ENCODE measurements around the gene RAD51. TPM values are rescaled to one million over a fixed set of nuclear protein-coding genes. Genes with fewer than 3 reads are reported as not detected.

RAD51 gene
- total RNA-seq, 1 donor from 2014 or later, result 1.1 TPM

- ATAC-seq (no peak), DNase-seq (no peak)
- no peak for TF ChIP-seq CTCF (IDR thresholded peaks at IDR 0.05)
- peaks cover 21% of the 10 kb centered on the region for H3K36me3 ChIP-seq
- peaks cover 19% of the 10 kb centered on the region for H3K4me1 ChIP-seq
- H3K27ac ChIP-seq, result peak overlapping the region; percentile 90
- H3K9me3 ChIP-seq, result no peaks in the 10 kb centered on the region
- intact Hi-C loops (cut with DNase I), result no loop called here
- no peaks in the 10 kb centered on the region for H3K27me3 ChIP-seq (ENCODE audit: low read depth)
- peak overlapping the region; percentile 95 for H3K4me3 ChIP-seq
These were observed 60.8 kb downstream of the RAD51 start for GRCh38 chr15:40755812-40756208.

- H3K9me3 ChIP-seq, result no peaks in the 10 kb centered on the region
- TF ChIP-seq CTCF (IDR thresholded peaks at IDR 0.05), result no peak
These were observed 62.0 kb downstream of the RAD51 start for GRCh38 chr15:40756938-40757337.

GRCh38 chr15:40759961-40760360, 65.0 kb downstream of the RAD51 start:
- no peaks in the 10 kb centered on the region for H3K27me3 ChIP-seq (ENCODE audit: low read depth)
- H3K4me3 ChIP-seq, result no peak overlapping the region
- no peaks in the 10 kb centered on the region for H3K9me3 ChIP-seq
- no peak for TF ChIP-seq CTCF (IDR thresholded peaks at IDR 0.05)
- H3K27ac ChIP-seq, result no peak overlapping the region
- no peaks in the 10 kb centered on the region for H3K36me3 ChIP-seq
- H3K4me1 ChIP-seq, result peaks cover 25% of the 10 kb centered on the region
- ATAC-seq (no peak), DNase-seq (no peak)
- intact Hi-C loops (cut with DNase I), result no loop called here

More at GRCh38 chr15:40756938-40757337, 62.0 kb downstream of the RAD51 start:
- intact Hi-C loops (cut with DNase I), result no loop called here
- DNase-seq (no peak), ATAC-seq (no peak)
- Histone ChIP-seq H3K4me1 (peaks cover 19% of the 10 kb centered on the region), H3K4me3 (no peak overlapping the region), H3K27ac (no peak overlapping the region), H3K27me3 (ENCODE audit: low read depth) (no peaks in the 10 kb centered on the region), H3K36me3 (peaks cover 10% of the 10 kb centered on the region)

GRCh38 chr15:40762919-40763800, 68.2 kb downstream of the RAD51 start:
- H3K27me3 ChIP-seq (ENCODE audit: low read depth), result no peaks in the 10 kb centered on the region
- intact Hi-C loops (cut with DNase I), result no loop called here
- DNase-seq, result peak; percentile 85
- no peaks in the 10 kb centered on the region for H3K9me3 ChIP-seq
- ATAC-seq, result peak; percentile 44 to 47
- H3K4me3 ChIP-seq, result peak overlapping the region; percentile 75
- H3K36me3 ChIP-seq, result peaks cover 26% of the 10 kb centered on the region
- no peak for TF ChIP-seq CTCF (IDR thresholded peaks at IDR 0.05)
- H3K4me1 ChIP-seq, result peaks cover 44% of the 10 kb centered on the region
- H3K27ac ChIP-seq, result peak overlapping the region; percentile 89

- peak; percentile 89 for DNase-seq
- Histone ChIP-seq H3K4me1 (peaks cover 53% of the 10 kb centered on the region), H3K27ac (peak within 1 kb of the TSS; percentile 89)
These were observed 69.0 kb downstream of the RAD51 start, which contains the start of gene GCHFR for GRCh38 chr15:40763801-40764628. GCHFR (plus strand) TSS chr15:40764068; CDS start chr15:40764181, 113 bp downstream.

More at GRCh38 chr15:40763801-40764628, 69.0 kb downstream of the RAD51 start, which contains the start of gene GCHFR:
- Histone ChIP-seq H3K9me3 (no peaks in the 10 kb centered on the region), H3K27me3 (ENCODE audit: low read depth) (no peaks in the 10 kb centered on the region), H3K4me3 (peak within 1 kb of the TSS; percentile 75), H3K36me3 (peaks cover 30% of the 10 kb centered on the region)
- ATAC-seq, result peak; percentile 85 to 89
- intact Hi-C loops (cut with DNase I), result no loop called here
- TF ChIP-seq CTCF (IDR thresholded peaks at IDR 0.05), result peak; percentile 58

Measured in lower lobe of right lung (tissue), 2 donors.